Measurements from ENCODE around the gene URB1.

The URB1 gene

DNA sequence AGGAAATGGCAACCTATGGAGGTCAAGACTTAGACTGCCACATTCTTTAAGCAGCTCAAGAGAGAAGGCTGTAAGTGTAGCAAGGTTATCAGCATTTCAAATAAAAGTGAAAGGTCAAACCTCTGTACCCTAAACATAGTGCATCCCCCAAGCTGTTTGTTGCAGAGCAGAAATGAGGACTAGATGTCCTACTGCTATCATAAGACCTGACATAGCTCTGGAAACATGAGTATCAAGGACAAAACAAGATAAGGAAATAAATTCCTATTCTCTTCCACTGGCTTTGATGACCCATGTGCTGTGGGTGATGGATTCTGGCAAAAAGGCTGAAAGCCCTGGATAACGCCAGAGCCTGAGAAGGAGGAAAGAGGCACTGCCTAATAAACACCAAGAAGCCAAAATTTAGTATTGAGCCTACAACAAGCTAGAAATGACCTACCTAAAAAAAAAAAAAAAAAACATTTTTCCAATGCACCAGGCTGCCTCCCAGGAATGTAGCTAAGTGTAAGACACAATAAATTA lies 35.9 kb downstream of the URB1 start:
- DNase-seq (ENCODE audit: low spot score) = no peak
- TF ChIP-seq, protein P1, sequence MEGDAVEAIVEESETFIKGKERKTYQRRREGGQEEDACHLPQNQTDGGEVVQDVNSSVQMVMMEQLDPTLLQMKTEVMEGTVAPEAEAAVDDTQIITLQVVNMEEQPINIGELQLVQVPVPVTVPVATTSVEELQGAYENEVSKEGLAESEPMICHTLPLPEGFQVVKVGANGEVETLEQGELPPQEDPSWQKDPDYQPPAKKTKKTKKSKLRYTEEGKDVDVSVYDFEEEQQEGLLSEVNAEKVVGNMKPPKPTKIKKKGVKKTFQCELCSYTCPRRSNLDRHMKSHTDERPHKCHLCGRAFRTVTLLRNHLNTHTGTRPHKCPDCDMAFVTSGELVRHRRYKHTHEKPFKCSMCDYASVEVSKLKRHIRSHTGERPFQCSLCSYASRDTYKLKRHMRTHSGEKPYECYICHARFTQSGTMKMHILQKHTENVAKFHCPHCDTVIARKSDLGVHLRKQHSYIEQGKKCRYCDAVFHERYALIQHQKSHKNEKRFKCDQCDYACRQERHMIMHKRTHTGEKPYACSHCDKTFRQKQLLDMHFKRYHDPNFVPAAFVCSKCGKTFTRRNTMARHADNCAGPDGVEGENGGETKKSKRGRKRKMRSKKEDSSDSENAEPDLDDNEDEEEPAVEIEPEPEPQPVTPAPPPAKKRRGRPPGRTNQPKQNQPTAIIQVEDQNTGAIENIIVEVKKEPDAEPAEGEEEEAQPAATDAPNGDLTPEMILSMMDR (IDR thresholded peaks at IDR 0.05; ENCODE audit: extremely low read depth, missing control alignments) = no peak

DNA sequence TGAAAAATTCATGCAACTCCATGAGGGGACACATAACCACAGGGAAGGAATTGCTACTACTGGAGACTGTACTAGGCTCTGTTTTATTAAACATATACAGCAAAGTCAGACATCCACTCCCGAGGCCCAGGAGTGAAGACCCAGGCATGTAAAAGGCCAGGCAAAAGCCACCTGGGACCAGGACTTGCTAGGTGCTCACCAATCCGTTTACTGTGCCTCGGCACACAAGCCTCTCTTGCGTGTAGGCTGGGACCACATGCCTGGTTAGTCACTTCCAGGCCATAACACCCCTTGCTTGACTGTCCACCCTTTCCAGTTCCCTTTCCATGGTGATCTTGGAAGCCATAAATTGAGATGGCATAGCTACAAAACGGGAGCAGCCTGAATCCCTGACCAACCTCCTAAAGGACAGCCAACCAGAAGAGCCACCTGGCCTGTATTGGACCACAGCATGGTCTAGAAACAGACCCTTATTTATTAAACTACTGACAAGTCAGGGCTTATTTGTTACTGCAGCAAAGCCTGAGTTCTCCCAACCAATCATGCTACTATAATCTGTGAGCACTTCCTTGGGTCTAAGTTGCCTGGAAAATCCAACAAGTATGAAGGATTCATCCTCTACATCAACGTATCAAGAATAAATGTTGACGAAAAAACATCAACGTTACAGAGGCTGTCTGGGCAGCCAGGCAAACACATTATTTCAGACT lies 39.7 kb downstream of the URB1 start:
- TF ChIP-seq, protein P1 (IDR thresholded peaks at IDR 0.05; ENCODE audit: extremely low read depth, missing control alignments) = no peak
- DNase-seq (ENCODE audit: low spot score) = no peak

DNA sequence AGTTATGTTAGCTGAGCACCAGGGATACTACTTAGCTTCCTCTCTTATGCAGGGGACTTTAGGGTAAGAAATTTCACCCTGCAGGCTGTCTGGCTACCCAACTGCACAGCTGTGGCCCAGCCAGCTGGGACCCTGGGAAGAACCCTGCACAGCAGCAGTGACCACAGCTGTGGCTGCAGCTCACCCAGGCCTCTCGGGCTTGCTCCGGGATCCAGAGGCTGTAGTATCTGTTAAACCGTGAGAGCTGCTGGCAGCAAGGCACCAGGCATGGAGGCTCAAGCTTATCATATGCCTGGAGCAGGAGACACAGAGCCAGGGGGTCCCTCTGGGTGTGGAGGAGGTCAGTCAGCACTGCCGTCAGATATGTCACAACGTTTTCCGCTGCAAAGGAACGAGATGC lies 40.3 kb downstream of the URB1 start:
- no peak for DNase-seq (ENCODE audit: low spot score)
- TF ChIP-seq, protein P1 (IDR thresholded peaks at IDR 0.05; ENCODE audit: extremely low read depth, missing control alignments) = no peak

DNA sequence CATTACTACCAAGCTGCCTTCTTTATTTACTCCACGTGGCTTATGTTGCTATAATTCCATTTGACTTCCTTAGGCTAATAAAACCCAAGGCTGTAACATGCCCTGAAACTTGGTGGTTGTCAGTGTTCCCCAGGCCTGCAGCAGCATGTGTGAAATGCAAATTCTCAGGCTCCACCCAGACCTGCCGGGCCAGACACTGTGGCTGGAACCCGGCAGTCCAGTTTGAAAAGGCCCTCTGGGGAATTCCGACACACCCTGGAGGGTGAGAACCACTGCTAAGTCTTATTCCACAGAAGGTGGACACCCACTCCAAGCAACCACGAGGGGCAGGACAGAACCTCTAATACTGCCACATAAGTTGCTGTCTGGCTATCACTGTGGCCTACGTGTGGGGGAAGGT lies 41.4 kb downstream of the URB1 start:
- TF ChIP-seq, protein P1 (IDR thresholded peaks at IDR 0.05; ENCODE audit: extremely low read depth, missing control alignments) = no peak
- peak; percentile 32 for DNase-seq (ENCODE audit: low spot score)

DNA sequence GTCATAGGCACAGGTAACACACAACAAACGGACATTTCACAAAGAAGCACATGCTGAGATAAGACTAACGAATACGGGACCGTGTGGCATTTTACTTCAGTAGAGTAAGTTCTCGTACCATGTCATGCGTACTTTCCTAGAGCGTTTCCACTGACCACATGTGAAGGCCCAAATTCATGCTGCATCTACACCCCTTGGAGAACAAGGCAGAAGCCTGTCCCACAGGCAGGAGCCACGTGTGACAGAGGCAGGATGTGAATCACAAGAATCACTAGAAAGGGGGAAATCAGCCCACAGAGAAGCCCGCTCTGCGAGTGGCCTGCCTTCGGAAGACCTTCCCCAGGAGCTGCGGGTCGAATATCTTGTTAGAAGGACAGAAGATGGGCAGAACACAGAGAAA lies 41.8 kb downstream of the URB1 start:
- DNase-seq (ENCODE audit: low spot score) = no peak
- TF ChIP-seq, protein P1 (IDR thresholded peaks at IDR 0.05; ENCODE audit: extremely low read depth, missing control alignments) = no peak

DNA sequence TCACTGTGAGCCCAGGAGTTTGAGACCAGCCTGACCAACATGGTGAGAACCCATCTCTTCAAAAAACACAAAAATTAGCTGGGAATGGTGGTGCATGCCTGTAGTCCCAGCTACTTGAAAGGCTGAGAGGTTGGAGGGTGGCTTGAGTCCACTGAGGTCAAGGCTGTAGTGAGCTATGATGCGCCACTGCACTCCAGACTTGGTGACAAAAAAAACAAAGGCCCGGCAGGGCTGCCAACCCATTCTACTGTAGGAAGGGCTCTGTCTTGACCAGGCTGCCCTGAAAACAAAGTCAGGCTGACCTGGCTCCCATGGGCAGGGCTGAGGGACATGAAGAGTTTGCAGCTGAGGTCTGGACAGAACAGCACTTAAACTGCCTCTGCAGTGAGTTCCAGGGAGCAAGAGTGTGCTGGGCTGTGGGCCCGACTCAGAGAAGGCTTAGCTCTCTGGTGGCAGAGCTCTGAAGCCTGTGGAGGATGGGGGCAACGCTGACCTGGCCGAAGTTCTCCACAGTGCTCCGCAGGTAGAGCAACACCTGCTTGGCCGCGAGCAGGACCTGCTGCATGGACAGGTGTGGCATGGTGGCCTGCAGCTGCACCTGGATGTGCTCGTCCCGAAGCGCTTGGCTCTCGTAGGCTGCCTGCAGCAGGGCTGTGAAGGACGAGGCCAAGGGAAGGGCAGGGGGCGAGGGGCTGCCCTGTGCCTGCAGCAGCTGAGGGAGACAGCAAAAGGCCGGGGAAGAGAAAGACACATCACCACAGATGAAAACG lies 42.4 kb downstream of the URB1 start:
- no peak for DNase-seq (ENCODE audit: low spot score)
- TF ChIP-seq, protein P1 (IDR thresholded peaks at IDR 0.05; ENCODE audit: extremely low read depth, missing control alignments) = no peak

DNA sequence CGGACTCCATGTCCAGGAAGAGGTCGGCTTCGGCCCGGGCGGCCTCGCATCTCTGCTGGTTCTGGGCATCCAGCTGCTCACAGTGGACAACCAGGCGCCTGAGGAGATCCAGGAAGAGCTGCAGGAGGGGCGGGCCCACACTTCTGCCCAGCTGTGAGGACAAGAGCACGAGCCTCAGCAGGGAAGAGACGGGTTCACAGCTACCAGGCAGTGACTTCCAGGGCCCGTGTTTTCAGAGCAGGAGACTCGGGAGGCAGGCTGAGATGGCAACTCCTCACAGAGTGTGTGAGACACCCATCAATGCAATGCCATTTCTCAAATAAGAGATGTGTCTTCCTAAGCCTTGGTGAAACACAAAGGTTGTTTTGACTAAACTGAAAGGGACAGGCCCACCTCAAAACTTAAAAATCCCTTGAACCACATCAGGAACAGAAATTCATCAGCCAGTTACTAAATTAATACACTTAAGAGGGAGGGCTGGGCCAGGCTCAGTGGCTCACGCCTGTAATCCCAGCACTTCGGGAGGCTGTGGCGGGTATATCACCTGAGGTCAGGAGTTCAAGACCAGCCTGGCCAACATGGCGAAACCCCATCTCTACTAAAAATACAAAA lies 43.4 kb downstream of the URB1 start:
- no peak for DNase-seq (ENCODE audit: low spot score)
- TF ChIP-seq, protein P1 (IDR thresholded peaks at IDR 0.05; ENCODE audit: extremely low read depth, missing control alignments) = no peak
